Caco-2 (cell line): ENCODE measurements around the gene CCDC34. TPM values are rescaled to one million over a fixed set of nuclear protein-coding genes. Genes with fewer than 3 reads are reported as not detected.
A peak's percentile ranks its signal among the peaks of the same experiment; 100 is the strongest.

Experiments used
- BruUV-seq: library from RNA; stranded (reverse); fragments of 400-500 nt; replicated peaks from 2 replicates; lab custom pipeline; 2021; lab: Mats Ljungman, UMichigan
- CTCF ChIA-PET: fragments of 300-600 bp; sonication (Branson Sonifier 250); formaldehyde crosslinking; loops from one replicate; lab custom pipeline; 2022; ENCODE audit warnings: antibody characterized with exemption; lab: Charles Lee
- POLR2A ChIA-PET: fragments of 300-600 bp; sonication (Branson Sonifier 250); formaldehyde crosslinking; loops from one replicate; lab custom pipeline; 2022; ENCODE audit warnings: antibody characterized with exemption; lab: Charles Lee
- DNase-seq, 2 experiments: peaks; one replicate each; pipeline versions ENCODE4 v3.0.0 to v3.0.0-alpha.2; 2020 to 2022
- H3K27me3 ChIP-seq: replicated peaks from 2 replicates; pipeline ENCODE4 v1.6.0; 2011; ENCODE audit warnings: low read length; ENCODE audit not compliant: control insufficient read depth, insufficient read depth
- H3K36me3 ChIP-seq: 2 replicates; pipeline ENCODE4 v1.5.1; 2011; ENCODE audit warnings: low read length; ENCODE audit not compliant: control insufficient read depth, insufficient read depth
- H3K4me1 ChIP-seq: fragments of 250-450 bp; sonication (Bioruptor Pico); 2 replicates; pipeline ENCODE4 v1.5.1; 2020; ENCODE audit warnings: mild to moderate bottlenecking
- H3K4me3 ChIP-seq: 2 replicates; pipeline ENCODE4 v1.5.1; 2011; ENCODE audit warnings: low read depth, mild to moderate bottlenecking, control low read depth, low read length
- H3K9me3 ChIP-seq: fragments of 250-450 bp; sonication (Bioruptor Pico); 2 replicates; pipeline ENCODE4 v1.5.1; 2020; ENCODE audit warnings: mild to moderate bottlenecking, moderate library complexity
- H3K27ac Mint-ChIP-seq: one replicate; pipeline ENCODE4 v1.8.0; 2022; ENCODE audit warnings: mixed read lengths; ENCODE audit not compliant: unreplicated experiment
- H3K27me3 Mint-ChIP-seq: one replicate; pipeline ENCODE4 v1.8.0; 2022; ENCODE audit warnings: mixed read lengths; ENCODE audit not compliant: insufficient read depth, unreplicated experiment
- H3K36me3 Mint-ChIP-seq: one replicate; pipeline ENCODE4 v1.8.0; 2022; ENCODE audit warnings: mild to moderate bottlenecking, mixed read lengths; ENCODE audit not compliant: insufficient read depth, unreplicated experiment
- H3K4me1 Mint-ChIP-seq: one replicate; pipeline ENCODE4 v1.8.0; 2022; ENCODE audit warnings: low read depth, mixed read lengths; ENCODE audit not compliant: unreplicated experiment
- H3K4me3 Mint-ChIP-seq: one replicate; pipeline ENCODE4 v1.8.0; 2022; ENCODE audit warnings: mild to moderate bottlenecking, moderate library complexity, mixed read lengths; ENCODE audit not compliant: unreplicated experiment
- H3K9me3 Mint-ChIP-seq: one replicate; pipeline ENCODE4 v1.8.0; 2022; ENCODE audit warnings: mixed read lengths; ENCODE audit not compliant: unreplicated experiment
- CTCF ChIP-seq, 2 experiments: fragments of 200-600 bp in 1 of 2; IDR thresholded peaks; 1 replicate in 1 of 2; 2 replicates in 1 of 2; pipeline versions ENCODE4 v1.5.1 to v1.8.0; 2011 to 2022; ENCODE audit warnings: antibody characterized with exemption in 1 of 2, control low read depth in 1 of 2, inconsistent platforms in 1 of 2, low read depth in 1 of 2, low read length in 1 of 2, mild to moderate bottlenecking in 1 of 2, moderate library complexity in 1 of 2; ENCODE audit not compliant: insufficient read depth in 1 of 2, severe bottlenecking in 1 of 2, unreplicated experiment in 1 of 2
- intact Hi-C: fragments of 100-400 bp; cut with micrococcal nuclease; formaldehyde crosslinking; loops from one replicate; pipeline ENCODE4 v1.10.0; 2022; ENCODE audit not compliant: unreplicated experiment
- total RNA-seq: library from RNA; stranded (reverse); gene quantifications from 2 replicates; pipeline ENCODE4 v1.2.3, GENCODE V29; 2022

CCDC34 gene
- total RNA-seq, 1 experiment from 2014 or later, result 25.7 TPM

GRCh38 chr11:27292637-27293010, 70.4 kb downstream of the CCDC34 start:
- no peaks in the 10 kb centered on the region for H3K27me3 Mint-ChIP-seq
- DNase-seq, result no peak
- Histone ChIP-seq H3K4me3 (no peak overlapping the region), H3K9me3 (peaks cover 21% of the 10 kb centered on the region), H3K36me3 (no peaks in the 10 kb centered on the region), H3K4me1 (no peaks in the 10 kb centered on the region), H3K27me3 (no peaks in the 10 kb centered on the region)
- POLR2A ChIA-PET, result no interaction called here
- H3K36me3 Mint-ChIP-seq, result no peaks in the 10 kb centered on the region
- peaks cover 12% of the 10 kb centered on the region for H3K4me1 Mint-ChIP-seq
- BruUV-seq, result no TSS peak
- CTCF ChIA-PET, result no interaction called here
- H3K27ac Mint-ChIP-seq, result no peak overlapping the region
- peaks cover 40% of the 10 kb centered on the region for H3K9me3 Mint-ChIP-seq
- no peak for TF ChIP-seq CTCF (IDR thresholded peaks at IDR 0.05; ENCODE audit: insufficient read depth in 1 of 2, low read depth in 1 of 2, low read length in 1 of 2, severe bottlenecking in 1 of 2, unreplicated experiment in 1 of 2)
- intact Hi-C loops, result no loop called here
- no peak overlapping the region for H3K4me3 Mint-ChIP-seq

GRCh38 chr11:27291954-27292636, 70.9 kb downstream of the CCDC34 start:
- Histone ChIP-seq H3K36me3 (no peaks in the 10 kb centered on the region), H3K4me1 (no peaks in the 10 kb centered on the region), H3K9me3 (peaks cover 21% of the 10 kb centered on the region), H3K4me3 (no peak overlapping the region), H3K27me3 (no peaks in the 10 kb centered on the region)
- Mint-ChIP-seq H3K27ac (no peak overlapping the region), H3K36me3 (no peaks in the 10 kb centered on the region), H3K4me3 (no peak overlapping the region), H3K27me3 (no peaks in the 10 kb centered on the region), H3K9me3 (peaks cover 40% of the 10 kb centered on the region), H3K4me1 (peaks cover 12% of the 10 kb centered on the region)
- no peak for TF ChIP-seq CTCF (IDR thresholded peaks at IDR 0.05; ENCODE audit: insufficient read depth in 1 of 2, low read depth in 1 of 2, low read length in 1 of 2, severe bottlenecking in 1 of 2, unreplicated experiment in 1 of 2)
- DNase-seq, result no peak
- CTCF ChIA-PET, result no interaction called here
- intact Hi-C loops, result no loop called here
- no TSS peak for BruUV-seq
- POLR2A ChIA-PET, result no interaction called here

GRCh38 chr11:27291302-27291889, 71.6 kb downstream of the CCDC34 start:
- Histone ChIP-seq H3K4me1 (no peaks in the 10 kb centered on the region), H3K27me3 (no peaks in the 10 kb centered on the region), H3K9me3 (peaks cover 21% of the 10 kb centered on the region), H3K36me3 (no peaks in the 10 kb centered on the region), H3K4me3 (no peak overlapping the region)
- no TSS peak for BruUV-seq
- CTCF ChIA-PET, result no interaction called here
- Mint-ChIP-seq H3K36me3 (no peaks in the 10 kb centered on the region), H3K4me3 (no peak overlapping the region), H3K27me3 (no peaks in the 10 kb centered on the region), H3K4me1 (peaks cover 12% of the 10 kb centered on the region), H3K27ac (no peak overlapping the region), H3K9me3 (peaks cover 40% of the 10 kb centered on the region)
- intact Hi-C loops, result no loop called here
- POLR2A ChIA-PET, result no interaction called here
- DNase-seq, result peak; percentile 21 to 34
- TF ChIP-seq CTCF (IDR thresholded peaks at IDR 0.05; ENCODE audit: insufficient read depth in 1 of 2, low read depth in 1 of 2, low read length in 1 of 2, severe bottlenecking in 1 of 2, unreplicated experiment in 1 of 2), result no peak
